ENCODE results near the gene PDE10A. TPM values are rescaled to one million over a fixed set of nuclear protein-coding genes. Genes with fewer than 3 reads are reported as not detected.

PDE10A gene
- total and polyA plus RNA-seq, 2 of the 4 experiments (the other 2 are of a cell fraction) = 3.4 to 12.4 TPM

DNA sequence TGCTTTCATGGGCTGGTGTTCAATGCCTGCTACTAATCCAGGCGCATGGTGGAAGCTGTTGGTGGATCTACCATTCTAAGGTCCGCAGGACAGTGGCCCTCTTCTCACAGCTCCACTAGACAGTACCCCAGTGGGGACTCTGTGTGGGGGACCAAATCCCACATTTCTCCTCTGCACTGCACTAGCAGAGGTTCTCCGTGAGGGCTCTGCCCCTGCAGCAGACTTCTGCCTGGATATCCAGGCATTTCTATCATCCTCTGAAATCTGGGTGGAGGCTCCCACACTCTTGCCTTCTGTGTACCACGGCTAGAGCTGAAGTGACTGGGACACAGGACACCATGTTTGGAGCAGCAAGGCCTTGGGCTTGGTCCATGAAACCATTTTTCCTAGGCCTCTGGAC lies 219.6 kb downstream of the PDE10A start:
- POLR2A ChIA-PET (ENCODE audit: unreplicated experiment) = no interaction called here
- no peak overlapping the region for H2BK20ac ChIP-seq (ENCODE audit: low read depth, low read length)
- intact Hi-C loops (cut with micrococcal nuclease) = loop anchor here (5.0 kb wide), 1 partner anchor 664 kb away; no protein-coding TSS in a partner anchor
- peaks cover 7% of the 10 kb centered on the region; the same call in 1 of the 2 replicates for H3K36me3 ChIP-seq (ENCODE audit: control insufficient read depth, insufficient read depth, low read length)
- dilution Hi-C loops (cut with HindIII; ENCODE audit: low sequenced_read_pairs, unreplicated experiment) = no loop called here
- H4K8ac ChIP-seq (ENCODE audit: low read depth in 2 of 2, low read length in 2 of 2) = no peak overlapping the region
- no peak overlapping the region for H2BK15ac ChIP-seq (ENCODE audit: low read depth, low read length)
- no peaks in the 10 kb centered on the region for H3K9me1 ChIP-seq (ENCODE audit: insufficient read depth, low read length)
- CTCF ChIA-PET = no interaction called here
- no peak for DNase-seq
- H2AK9ac ChIP-seq (replicated peaks; ENCODE audit: low read depth, low read length, poor library complexity) = no peak overlapping the region
- H2BK120ac ChIP-seq (ENCODE audit: low read depth, low read length) = no peak overlapping the region
- H3K9ac ChIP-seq (ENCODE audit: low read depth, low read length) = no peak overlapping the region
- H2AK5ac ChIP-seq (ENCODE audit: low read depth, low read length) = no peak overlapping the region
- BruUV-seq (replicated peaks) = no TSS peak
- H3K4me1 ChIP-seq (ENCODE audit: control insufficient read depth, insufficient read depth, low read length) = no peaks in the 10 kb centered on the region
- H3K9me3 ChIP-seq (ENCODE audit: control insufficient read depth, insufficient read depth, low read length) = peaks cover 2% of the 10 kb centered on the region; the same call in 1 of the 2 replicates
- H3K23ac ChIP-seq (ENCODE audit: low read depth, low read length) = no peak overlapping the region
- H3K4me2 ChIP-seq (ENCODE audit: low read depth, low read length) = no peak overlapping the region
- H3K27ac ChIP-seq (ENCODE audit: insufficient read depth, low read length) = no peak overlapping the region
- no peaks in the 10 kb centered on the region for H3K79me1 ChIP-seq (ENCODE audit: low read depth in 1 of 2, low read length in 2 of 2)
- TF ChIP-seq, protein P1, sequence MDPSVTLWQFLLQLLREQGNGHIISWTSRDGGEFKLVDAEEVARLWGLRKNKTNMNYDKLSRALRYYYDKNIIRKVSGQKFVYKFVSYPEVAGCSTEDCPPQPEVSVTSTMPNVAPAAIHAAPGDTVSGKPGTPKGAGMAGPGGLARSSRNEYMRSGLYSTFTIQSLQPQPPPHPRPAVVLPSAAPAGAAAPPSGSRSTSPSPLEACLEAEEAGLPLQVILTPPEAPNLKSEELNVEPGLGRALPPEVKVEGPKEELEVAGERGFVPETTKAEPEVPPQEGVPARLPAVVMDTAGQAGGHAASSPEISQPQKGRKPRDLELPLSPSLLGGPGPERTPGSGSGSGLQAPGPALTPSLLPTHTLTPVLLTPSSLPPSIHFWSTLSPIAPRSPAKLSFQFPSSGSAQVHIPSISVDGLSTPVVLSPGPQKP (IDR thresholded peaks at IDR 0.05; ENCODE audit: borderline replicate concordance, low read depth, low read length) = no peak
- no peak for TF ChIP-seq RFX5 (IDR thresholded peaks at IDR 0.05; ENCODE audit: low read depth, low read length)
- TF ChIP-seq FOS (IDR thresholded peaks at IDR 0.05; ENCODE audit: low read depth, low read length) = no peak
- TF ChIP-seq SMC3 (IDR thresholded peaks at IDR 0.05; ENCODE audit: low read depth, low read length) = no peak
- no peak for TF ChIP-seq BHLHE40 (IDR thresholded peaks at IDR 0.05; ENCODE audit: low read depth, low read length)
- TF ChIP-seq RAD21 (IDR thresholded peaks at IDR 0.05; ENCODE audit: low read length) = no peak
- TF ChIP-seq CEBPB (IDR thresholded peaks at IDR 0.05; ENCODE audit: low read depth, low read length) = no peak
- no peak for TF ChIP-seq MXI1 (IDR thresholded peaks at IDR 0.05; ENCODE audit: borderline replicate concordance, low read depth, low read length)
- TF ChIP-seq, protein P2, sequence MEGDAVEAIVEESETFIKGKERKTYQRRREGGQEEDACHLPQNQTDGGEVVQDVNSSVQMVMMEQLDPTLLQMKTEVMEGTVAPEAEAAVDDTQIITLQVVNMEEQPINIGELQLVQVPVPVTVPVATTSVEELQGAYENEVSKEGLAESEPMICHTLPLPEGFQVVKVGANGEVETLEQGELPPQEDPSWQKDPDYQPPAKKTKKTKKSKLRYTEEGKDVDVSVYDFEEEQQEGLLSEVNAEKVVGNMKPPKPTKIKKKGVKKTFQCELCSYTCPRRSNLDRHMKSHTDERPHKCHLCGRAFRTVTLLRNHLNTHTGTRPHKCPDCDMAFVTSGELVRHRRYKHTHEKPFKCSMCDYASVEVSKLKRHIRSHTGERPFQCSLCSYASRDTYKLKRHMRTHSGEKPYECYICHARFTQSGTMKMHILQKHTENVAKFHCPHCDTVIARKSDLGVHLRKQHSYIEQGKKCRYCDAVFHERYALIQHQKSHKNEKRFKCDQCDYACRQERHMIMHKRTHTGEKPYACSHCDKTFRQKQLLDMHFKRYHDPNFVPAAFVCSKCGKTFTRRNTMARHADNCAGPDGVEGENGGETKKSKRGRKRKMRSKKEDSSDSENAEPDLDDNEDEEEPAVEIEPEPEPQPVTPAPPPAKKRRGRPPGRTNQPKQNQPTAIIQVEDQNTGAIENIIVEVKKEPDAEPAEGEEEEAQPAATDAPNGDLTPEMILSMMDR (conservative IDR thresholded peaks at IDR 0.05; ENCODE audit: low read depth, low read length) = no peak
- no peak for TF ChIP-seq CHD1 (IDR thresholded peaks at IDR 0.05; ENCODE audit: low read depth, low read length)
- H3K56ac ChIP-seq (ENCODE audit: extremely low read depth, insufficient read depth, low read length) = no peak overlapping the region
- H3K18ac ChIP-seq (ENCODE audit: low read depth, low read length) = no peak overlapping the region
- H3K4ac ChIP-seq (ENCODE audit: low read depth, low read length) = no peak overlapping the region
- no peaks in the 10 kb centered on the region for H3K27me3 ChIP-seq (ENCODE audit: control insufficient read depth, insufficient read depth, low read length)
- H2BK5ac ChIP-seq (ENCODE audit: low read depth, low read length, poor library complexity, severe bottlenecking) = no peak overlapping the region
- H4K20me1 ChIP-seq (ENCODE audit: insufficient read depth, low read length) = no peaks in the 10 kb centered on the region
- H2AFZ ChIP-seq (replicated peaks; ENCODE audit: low read length, poor library complexity) = no peak overlapping the region
- ATAC-seq (ENCODE audit: low read depth) = no peak
- no peak overlapping the region for H4K91ac ChIP-seq (ENCODE audit: insufficient read depth, low read depth, low read length)
- H4K5ac ChIP-seq (ENCODE audit: low read depth, low read length) = no peak overlapping the region
- in situ Hi-C loops (cut with MboI; ENCODE audit: low sequenced_read_pairs) = loop anchor here (25.0 kb wide), 1 partner anchor 669 kb away; no protein-coding TSS in a partner anchor
- no peak overlapping the region for H3K4me3 ChIP-seq (ENCODE audit: insufficient read depth, low read depth, low read length)
- no CpG with 5 or more reads among the region's 4 CpGs for WGBS, 2 experiments (ENCODE audit: extremely low coverage in 2 of 2, insufficient read length in 1 of 2)
- H3K14ac ChIP-seq (replicated peaks; ENCODE audit: low read depth, low read length) = no peak overlapping the region
